RWPE2 (cell line): ENCODE data around the gene ADAM19.
A peak's percentile ranks its signal among the peaks of the same experiment; 100 is the strongest.

ENCODE experiments used
- ATAC-seq: fragments of 200-7000 bp; cut with Tn5 transposase; 3 replicates; pipeline ENCODE4 v1.9.1; 2021; ENCODE audit warnings: low read depth
- DNase-seq: peaks from one replicate; pipeline ENCODE4 v3.0.0-alpha.2; 2020; ENCODE audit warnings: low spot score
- H3K27ac ChIP-seq: fragments of 450-650 bp; 2 replicates; pipeline ENCODE4 v1.5.1; 2017; ENCODE audit warnings: mild to moderate bottlenecking; ENCODE audit not compliant: poor library complexity, severe bottlenecking
- H3K27me3 ChIP-seq: fragments of 250-450 bp; sonication (Bioruptor Pico); 2 replicates; pipeline ENCODE4 v1.5.1; 2021; ENCODE audit warnings: mild to moderate bottlenecking, moderate library complexity; ENCODE audit not compliant: insufficient read depth, poor library complexity, severe bottlenecking
- H3K36me3 ChIP-seq: fragments of 250-450 bp; sonication (Bioruptor Pico); 2 replicates; pipeline ENCODE4 v1.5.1; 2020; ENCODE audit warnings: low read depth, mild to moderate bottlenecking, moderate library complexity
- H3K4me1 ChIP-seq: fragments of 250-450 bp; sonication (Bioruptor Pico); 2 replicates; pipeline ENCODE4 v1.5.1; 2021; ENCODE audit warnings: mild to moderate bottlenecking, moderate library complexity; ENCODE audit not compliant: insufficient read depth, poor library complexity, severe bottlenecking
- H3K4me3 ChIP-seq: fragments of 250-450 bp; sonication (Bioruptor Pico); 2 replicates; pipeline ENCODE4 v1.5.1; 2021; ENCODE audit warnings: mild to moderate bottlenecking, moderate library complexity; ENCODE audit not compliant: severe bottlenecking
- H3K9me3 ChIP-seq: fragments of 250-450 bp; sonication (Bioruptor Pico); 2 replicates; pipeline ENCODE4 v1.5.1; 2021; ENCODE audit warnings: mild to moderate bottlenecking, moderate library complexity; ENCODE audit not compliant: severe bottlenecking
- TF ChIP-seq, protein P1 (sequence below): fragments of 450-650 bp; IDR thresholded peaks from one replicate; pipeline ENCODE4 v1.5.1; 2017; ENCODE audit warnings: mild to moderate bottlenecking, moderate library complexity; ENCODE audit not compliant: poor library complexity, severe bottlenecking

The ADAM19 gene

DNA sequence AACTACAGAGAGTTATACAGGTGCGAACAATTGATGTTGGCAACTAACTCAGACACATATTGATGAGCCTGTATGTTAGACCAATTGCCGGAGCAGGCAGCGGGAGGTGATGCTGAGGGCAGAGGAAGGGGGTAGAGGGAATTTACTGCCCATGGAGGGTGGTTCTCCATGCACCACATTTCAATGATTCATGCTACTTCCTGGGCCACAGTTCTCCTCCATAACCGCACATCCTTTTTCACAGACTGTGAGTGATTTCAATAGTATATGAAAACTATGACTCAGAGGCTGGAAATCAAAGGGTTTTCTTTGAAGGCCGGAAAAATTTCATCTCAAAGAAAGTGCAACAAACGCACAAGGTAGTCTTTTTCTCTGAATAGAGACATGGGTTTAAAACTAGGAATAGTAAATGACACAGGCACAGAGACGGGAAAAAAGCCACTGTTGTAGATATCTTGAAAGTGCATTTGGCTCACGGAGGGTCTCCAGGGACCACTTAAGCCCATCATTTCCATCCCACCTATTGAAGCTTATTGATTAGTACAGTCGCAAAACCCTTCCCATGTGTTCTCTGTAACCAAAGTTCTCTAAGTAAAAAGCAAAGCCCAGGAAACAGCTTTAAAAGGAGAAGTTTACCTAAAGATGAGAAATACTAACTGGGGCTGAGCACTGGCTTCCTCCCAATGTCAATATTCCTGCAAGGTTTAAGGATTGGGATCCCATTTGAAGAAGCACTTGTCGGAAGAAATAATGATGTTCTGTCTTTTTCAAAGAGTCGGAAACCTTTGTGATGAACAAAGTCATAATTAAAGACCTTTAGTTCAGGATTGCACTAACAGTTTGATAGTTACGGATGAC lies 28.0 kb upstream of the ADAM19 start:
- Histone ChIP-seq H3K4me1 (peaks cover 57% of the 10 kb centered on the region), H3K4me3 (no peak overlapping the region), H3K27me3 (no peaks in the 10 kb centered on the region), H3K9me3 (no peaks in the 10 kb centered on the region), H3K27ac (peak overlapping the region; percentile 98), H3K36me3 (no peaks in the 10 kb centered on the region)
- ATAC-seq, result peak; percentile 85
- TF ChIP-seq, protein P1, sequence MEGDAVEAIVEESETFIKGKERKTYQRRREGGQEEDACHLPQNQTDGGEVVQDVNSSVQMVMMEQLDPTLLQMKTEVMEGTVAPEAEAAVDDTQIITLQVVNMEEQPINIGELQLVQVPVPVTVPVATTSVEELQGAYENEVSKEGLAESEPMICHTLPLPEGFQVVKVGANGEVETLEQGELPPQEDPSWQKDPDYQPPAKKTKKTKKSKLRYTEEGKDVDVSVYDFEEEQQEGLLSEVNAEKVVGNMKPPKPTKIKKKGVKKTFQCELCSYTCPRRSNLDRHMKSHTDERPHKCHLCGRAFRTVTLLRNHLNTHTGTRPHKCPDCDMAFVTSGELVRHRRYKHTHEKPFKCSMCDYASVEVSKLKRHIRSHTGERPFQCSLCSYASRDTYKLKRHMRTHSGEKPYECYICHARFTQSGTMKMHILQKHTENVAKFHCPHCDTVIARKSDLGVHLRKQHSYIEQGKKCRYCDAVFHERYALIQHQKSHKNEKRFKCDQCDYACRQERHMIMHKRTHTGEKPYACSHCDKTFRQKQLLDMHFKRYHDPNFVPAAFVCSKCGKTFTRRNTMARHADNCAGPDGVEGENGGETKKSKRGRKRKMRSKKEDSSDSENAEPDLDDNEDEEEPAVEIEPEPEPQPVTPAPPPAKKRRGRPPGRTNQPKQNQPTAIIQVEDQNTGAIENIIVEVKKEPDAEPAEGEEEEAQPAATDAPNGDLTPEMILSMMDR, result no peak
- DNase-seq, result peak; percentile 76

- Histone ChIP-seq H3K9me3 (no peaks in the 10 kb centered on the region), H3K27me3 (no peaks in the 10 kb centered on the region), H3K36me3 (no peaks in the 10 kb centered on the region), H3K27ac (peak overlapping the region; percentile 98), H3K4me3 (no peak overlapping the region), H3K4me1 (peaks cover 46% of the 10 kb centered on the region)
- TF ChIP-seq, protein P1, result no peak
- DNase-seq, result no peak
- ATAC-seq, result no peak
These were observed 26.9 kb upstream of the ADAM19 start for GRCh38 chr5:157602505-157602904.

- ATAC-seq, result no peak
- TF ChIP-seq, protein P1, result no peak
- no peak overlapping the region for H3K27ac ChIP-seq
These were observed 24.7 kb upstream of the ADAM19 start for GRCh38 chr5:157600252-157600651.

GRCh38 chr5:157599565-157599964 lies 24.0 kb upstream of the ADAM19 start:
- Histone ChIP-seq H3K27ac (no peak overlapping the region), H3K9me3 (no peaks in the 10 kb centered on the region), H3K27me3 (no peaks in the 10 kb centered on the region), H3K36me3 (no peaks in the 10 kb centered on the region), H3K4me1 (peaks cover 24% of the 10 kb centered on the region), H3K4me3 (no peak overlapping the region)
- ATAC-seq (no peak), DNase-seq (no peak)
- TF ChIP-seq, protein P1, result no peak

More at GRCh38 chr5:157600252-157600651, 24.7 kb upstream of the ADAM19 start:
- Histone ChIP-seq H3K27me3 (no peaks in the 10 kb centered on the region), H3K4me3 (no peak overlapping the region), H3K9me3 (no peaks in the 10 kb centered on the region), H3K36me3 (no peaks in the 10 kb centered on the region), H3K4me1 (peaks cover 28% of the 10 kb centered on the region)
- DNase-seq, result no peak
